H9 (cell line): ENCODE data around the gene OSBPL2. TPM values are rescaled to one million over a fixed set of nuclear protein-coding genes. Genes with fewer than 3 reads are reported as not detected.

Experiments
- DNase-seq: peaks from one replicate; pipeline ENCODE4 v3.0.0-alpha.2; 2017
- H2AFZ ChIP-seq: one replicate; pipeline ENCODE4 v1.6.1; 2013; ENCODE audit warnings: mild to moderate bottlenecking, low read length, control low read depth, moderate library complexity
- H2AK5ac ChIP-seq: 2 replicates; pipeline ENCODE4 v1.6.1; 2013; ENCODE audit warnings: low read length, control low read depth, mixed read lengths; ENCODE audit not compliant: insufficient read length
- H2BK120ac ChIP-seq: one replicate; pipeline ENCODE4 v1.6.1; 2013; ENCODE audit warnings: low read depth, mild to moderate bottlenecking, low read length, control low read depth, inconsistent platforms; ENCODE audit not compliant: poor library complexity, severe bottlenecking
- H2BK12ac ChIP-seq: 2 replicates; pipeline ENCODE4 v1.6.1; 2013; ENCODE audit warnings: low read length, control low read depth, mixed read lengths, low read depth; ENCODE audit not compliant: insufficient read length
- H2BK15ac ChIP-seq: 2 replicates; pipeline ENCODE4 v1.6.1; 2013; ENCODE audit warnings: low read depth, low read length, control low read depth
- H2BK20ac ChIP-seq: one replicate; pipeline ENCODE4 v1.6.1; 2013; ENCODE audit warnings: low read depth, mild to moderate bottlenecking, low read length, control low read depth, inconsistent platforms; ENCODE audit not compliant: poor library complexity, severe bottlenecking
- H2BK5ac ChIP-seq: 2 replicates; pipeline ENCODE4 v1.6.1; 2013; ENCODE audit warnings: low read length, control low read depth, mixed read lengths; ENCODE audit not compliant: insufficient read length
- H3K14ac ChIP-seq: 2 replicates; pipeline ENCODE4 v1.6.1; 2013; ENCODE audit warnings: low read length, control low read depth; ENCODE audit not compliant: insufficient read depth
- H3K18ac ChIP-seq: 2 replicates; pipeline ENCODE4 v1.6.1; 2013; ENCODE audit warnings: low read depth, mild to moderate bottlenecking, mixed read lengths, low read length, control low read depth; ENCODE audit not compliant: insufficient read length
- H3K23ac ChIP-seq: 2 replicates; pipeline ENCODE4 v1.6.1; 2013; ENCODE audit warnings: low read length, control low read depth, mixed read lengths, low read depth; ENCODE audit not compliant: insufficient read length
- H3K23me2 ChIP-seq: 2 replicates; pipeline ENCODE4 v1.6.1; 2013; ENCODE audit warnings: low read depth, mild to moderate bottlenecking, mixed read lengths, low read length, control low read depth; ENCODE audit not compliant: insufficient read length, poor library complexity, severe bottlenecking
- H3K27ac ChIP-seq: 2 replicates; pipeline ENCODE4 v1.5.1; 2013; ENCODE audit warnings: low read length, control low read depth, mixed read lengths, low read depth; ENCODE audit not compliant: insufficient read length
- H3K27me3 ChIP-seq: 2 replicates; pipeline ENCODE4 v1.6.1; 2013; ENCODE audit warnings: low read length, control low read depth, inconsistent platforms; ENCODE audit not compliant: insufficient read depth
- H3K4ac ChIP-seq: 2 replicates; pipeline ENCODE4 v1.6.1; 2013; ENCODE audit warnings: low read depth, mild to moderate bottlenecking, control low read depth, inconsistent platforms, low read length, moderate library complexity
- H3K4me1 ChIP-seq: 2 replicates; pipeline ENCODE4 v1.6.1; 2013; ENCODE audit warnings: low read length, control low read depth, inconsistent platforms; ENCODE audit not compliant: insufficient read depth
- H3K4me2 ChIP-seq: 2 replicates; pipeline ENCODE4 v1.6.1; 2013; ENCODE audit warnings: low read length, control low read depth, mixed read lengths; ENCODE audit not compliant: insufficient read length, insufficient read depth
- H3K56ac ChIP-seq: 2 replicates; pipeline ENCODE4 v1.6.1; 2013; ENCODE audit warnings: low read depth, mild to moderate bottlenecking, mixed read lengths, low read length, control low read depth; ENCODE audit not compliant: insufficient read length
- H3K79me1 ChIP-seq: 2 replicates; pipeline ENCODE4 v1.6.1; 2013; ENCODE audit warnings: low read depth, mild to moderate bottlenecking, moderate library complexity, low read length, control low read depth, inconsistent platforms; ENCODE audit not compliant: insufficient read depth, poor library complexity, severe bottlenecking
- H3K79me2 ChIP-seq: 2 replicates; pipeline ENCODE4 v1.6.1; 2013; ENCODE audit warnings: low read length, control low read depth, inconsistent platforms; ENCODE audit not compliant: insufficient read depth
- H3K9ac ChIP-seq: 2 replicates; pipeline ENCODE4 v1.6.1; 2013; ENCODE audit warnings: low read length, control low read depth, mixed read lengths; ENCODE audit not compliant: insufficient read length; ENCODE audit errors: extremely low read depth
- H3K9me3 ChIP-seq: one replicate; pipeline ENCODE4 v1.6.1; 2013; ENCODE audit warnings: low read depth, low read length, inconsistent platforms; ENCODE audit not compliant: control insufficient read depth
- H3T11ph ChIP-seq: one replicate; pipeline ENCODE4 v1.6.1; 2013; ENCODE audit warnings: mild to moderate bottlenecking, low read length, control low read depth, inconsistent platforms
- H4K20me1 ChIP-seq: one replicate; pipeline ENCODE4 v1.6.1; 2013; ENCODE audit not compliant: control insufficient read depth, insufficient read length, insufficient read depth
- H4K5ac ChIP-seq: 2 replicates; pipeline ENCODE4 v1.6.1; 2013; ENCODE audit warnings: low read depth, mild to moderate bottlenecking, mixed read lengths, low read length, control low read depth; ENCODE audit not compliant: insufficient read length
- H4K8ac ChIP-seq: replicated peaks from 2 replicates; pipeline ENCODE4 v1.6.1; 2013; ENCODE audit warnings: low read length, control low read depth, mixed read lengths, low read depth; ENCODE audit not compliant: insufficient read length
- H4K91ac ChIP-seq: 2 replicates; pipeline ENCODE4 v1.6.1; 2013; ENCODE audit warnings: low read depth, mild to moderate bottlenecking, moderate library complexity, mixed read lengths, low read length, control low read depth; ENCODE audit not compliant: insufficient read length
- H3K27ac Mint-ChIP-seq, 3 experiments: 2 replicates in 2 of 3; 3 replicates in 1 of 3; pipeline ENCODE4 v1.8.0; 2020 to 2021; ENCODE audit warnings: mixed read lengths in 3 of 3, mild to moderate bottlenecking in 1 of 3, moderate library complexity in 1 of 3
- H3K27me3 Mint-ChIP-seq: 2 replicates; pipeline ENCODE4 v1.8.0; 2021; ENCODE audit warnings: low read depth, mild to moderate bottlenecking, moderate library complexity, mixed read lengths
- H3K36me3 Mint-ChIP-seq, 3 experiments: 2 replicates in 2 of 3; 3 replicates in 1 of 3; pipeline ENCODE4 v1.8.0; 2020 to 2021; ENCODE audit warnings: low read depth in 3 of 3, mixed read lengths in 3 of 3; ENCODE audit not compliant: insufficient read depth in 1 of 3
- H3K4me1 Mint-ChIP-seq, 2 experiments: 2 replicates each; pipeline ENCODE4 v1.8.0; 2020; ENCODE audit warnings: mixed read lengths in 2 of 2
- H3K4me3 Mint-ChIP-seq, 2 experiments: 2 replicates in 1 of 2; 3 replicates in 1 of 2; pipeline ENCODE4 v1.8.0; 2020 to 2021; ENCODE audit warnings: mild to moderate bottlenecking in 2 of 2, mixed read lengths in 2 of 2, moderate library complexity in 1 of 2
- H3K9me3 Mint-ChIP-seq, 2 experiments: 2 replicates in 1 of 2; 3 replicates in 1 of 2; pipeline ENCODE4 v1.8.0; 2020; ENCODE audit warnings: mild to moderate bottlenecking in 2 of 2, mixed read lengths in 2 of 2, moderate library complexity in 1 of 2
- WGBS: extraction: QIAGEN DNeasy Blood & Tissue Kit; methylation state at CpG from one replicate; pipeline ENCODE4 v1.1.7; 2013; ENCODE audit warnings: missing lambda C conversion rate, low lambda C conversion rate, mixed read lengths; ENCODE audit not compliant: insufficient read length; ENCODE audit errors: extremely low coverage; 5-methylcytosine and 5-hydroxymethylcytosine counted together
- total RNA-seq: library from RNA; stranded (reverse); gene quantifications from 2 replicates; pipeline ENCODE4 v1.2.1, GENCODE V29; 2021
- TF ChIP-seq, protein P1 (sequence below): fragments of 200-600 bp; sonication (generic); conservative IDR thresholded peaks from 3 replicates; pipeline ENCODE4 v1.8.0; 2021; ENCODE audit warnings: antibody characterized with exemption, mild to moderate bottlenecking

OSBPL2 gene
- total RNA-seq, 1 experiment from 2014 or later: 47.3 TPM

DNA sequence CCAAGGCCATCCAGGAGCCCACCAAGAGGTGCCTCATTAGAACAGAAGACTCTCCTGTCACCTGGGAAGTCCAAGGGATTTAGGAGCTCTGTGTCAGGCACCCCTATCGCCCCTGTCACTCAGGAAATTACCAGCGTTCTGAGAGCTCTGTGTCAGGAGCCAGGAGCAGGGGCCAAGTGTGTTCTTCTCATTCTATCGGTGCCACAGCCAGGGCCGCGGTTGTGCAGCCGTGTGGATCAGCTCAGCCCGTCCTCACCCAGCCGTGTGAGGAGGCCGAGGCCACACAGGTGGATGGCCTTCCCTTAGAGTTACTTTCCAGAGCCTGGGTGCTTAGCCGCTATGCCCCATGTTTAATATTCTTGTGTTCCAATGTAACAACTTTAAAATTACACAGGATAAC is 45.7 kb upstream of the OSBPL2 start:
- no peaks in the 10 kb centered on the region for H3K4me1 Mint-ChIP-seq
- Histone ChIP-seq H3K14ac (no peak overlapping the region), H3K18ac (no peak overlapping the region), H3K9me3 (no peaks in the 10 kb centered on the region), H3K9ac (no peak overlapping the region), H3K23me2 (no peaks in the 10 kb centered on the region), H3T11ph (no peak overlapping the region), H2BK5ac (no peak overlapping the region), H3K23ac (no peak overlapping the region), H2BK12ac (no peak overlapping the region), H4K91ac (no peak overlapping the region), H2AFZ (no peak overlapping the region), H3K27ac (no peak overlapping the region), H3K4me2 (no peak overlapping the region), H4K8ac (no peak overlapping the region), H2BK15ac (no peak overlapping the region), H3K27me3 (no peaks in the 10 kb centered on the region), H4K20me1 (no peaks in the 10 kb centered on the region), H2BK120ac (no peak overlapping the region), H4K5ac (no peak overlapping the region), H3K4ac (no peak overlapping the region), H3K79me2 (no peaks in the 10 kb centered on the region; the same call in 1 of the 2 replicates), H3K56ac (no peak overlapping the region), H2AK5ac (no peak overlapping the region), H3K79me1 (no peaks in the 10 kb centered on the region), H2BK20ac (no peak overlapping the region), H3K4me1 (no peaks in the 10 kb centered on the region)
- H3K4me3 Mint-ChIP-seq: no peak overlapping the region
- H3K36me3 Mint-ChIP-seq: peaks cover 2 to 8% (median 5%) of the 10 kb centered on the region in 3 experiments; a peak in 5 of 7 replicates
- H3K27ac Mint-ChIP-seq: no peak overlapping the region; a peak in 1 of 7 replicates
- H3K27me3 Mint-ChIP-seq: no peaks in the 10 kb centered on the region
- WGBS: no CpG with 5 or more reads among the region's 10 CpGs
- DNase-seq: no peak
- no peaks in the 10 kb centered on the region for H3K9me3 Mint-ChIP-seq
- TF ChIP-seq, protein P1, sequence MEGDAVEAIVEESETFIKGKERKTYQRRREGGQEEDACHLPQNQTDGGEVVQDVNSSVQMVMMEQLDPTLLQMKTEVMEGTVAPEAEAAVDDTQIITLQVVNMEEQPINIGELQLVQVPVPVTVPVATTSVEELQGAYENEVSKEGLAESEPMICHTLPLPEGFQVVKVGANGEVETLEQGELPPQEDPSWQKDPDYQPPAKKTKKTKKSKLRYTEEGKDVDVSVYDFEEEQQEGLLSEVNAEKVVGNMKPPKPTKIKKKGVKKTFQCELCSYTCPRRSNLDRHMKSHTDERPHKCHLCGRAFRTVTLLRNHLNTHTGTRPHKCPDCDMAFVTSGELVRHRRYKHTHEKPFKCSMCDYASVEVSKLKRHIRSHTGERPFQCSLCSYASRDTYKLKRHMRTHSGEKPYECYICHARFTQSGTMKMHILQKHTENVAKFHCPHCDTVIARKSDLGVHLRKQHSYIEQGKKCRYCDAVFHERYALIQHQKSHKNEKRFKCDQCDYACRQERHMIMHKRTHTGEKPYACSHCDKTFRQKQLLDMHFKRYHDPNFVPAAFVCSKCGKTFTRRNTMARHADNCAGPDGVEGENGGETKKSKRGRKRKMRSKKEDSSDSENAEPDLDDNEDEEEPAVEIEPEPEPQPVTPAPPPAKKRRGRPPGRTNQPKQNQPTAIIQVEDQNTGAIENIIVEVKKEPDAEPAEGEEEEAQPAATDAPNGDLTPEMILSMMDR: no peak
